Brain pericyte (primary cell): ENCODE measurements around the gene EXO5.
"Not testable (repeated sequence)": the region's sequence is repeated elsewhere in the genome, so short reads cannot be mapped to it uniquely, and the experiment has no call there.

Source experiments
- DNase-seq: peaks from one replicate; pipeline ENCODE4 v3.0.0-alpha.2; 2012; ENCODE audit warnings: low read depth, low spot score

EXO5 gene

GRCh38 chr1:40553017-40553416, 44.5 kb downstream of the EXO5 start:
- no peak for DNase-seq

GRCh38 chr1:40554807-40555206, 46.2 kb downstream of the EXO5 start:
- DNase-seq, result not testable (repeated sequence)

DNA sequence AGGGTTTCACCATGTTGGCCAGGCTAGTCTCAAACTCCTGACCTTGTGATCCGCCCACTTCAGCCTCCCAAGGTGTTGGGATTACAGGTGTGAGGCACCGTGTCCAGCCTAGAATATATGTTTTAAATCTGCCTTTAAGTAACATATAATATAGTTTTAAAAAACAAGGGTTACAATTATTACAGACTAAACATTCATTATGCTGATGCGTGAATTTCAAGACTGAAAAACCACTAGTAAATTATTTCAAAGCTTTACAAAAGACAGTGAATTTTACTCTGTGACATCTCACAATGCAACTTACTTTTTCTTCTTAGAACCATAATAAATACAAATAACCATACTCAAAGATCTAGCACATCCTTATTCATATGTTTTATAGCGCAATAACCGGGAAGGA, 47.6 kb downstream of the EXO5 start:
- DNase-seq, result no peak

DNA sequence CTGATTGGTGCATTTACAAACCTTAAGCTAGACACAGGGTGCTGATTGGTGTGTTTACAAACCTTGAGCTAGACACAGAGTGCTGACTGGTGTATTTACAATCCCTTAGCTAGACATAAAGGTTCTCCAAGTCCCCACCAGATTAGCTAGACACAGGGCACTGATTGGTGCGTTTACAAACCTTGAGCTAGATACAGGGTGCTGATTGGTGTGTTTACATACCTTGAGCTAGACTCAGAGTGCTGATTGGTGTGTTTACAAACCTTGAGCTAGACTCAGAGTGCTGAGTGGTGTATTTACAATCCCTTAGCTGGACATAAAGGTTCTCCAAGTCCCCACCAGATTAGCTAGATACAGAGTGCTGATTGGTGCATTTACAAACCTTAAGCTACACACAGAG, 49.7 kb downstream of the EXO5 start:
- DNase-seq, result not testable (repeated sequence)

DNA sequence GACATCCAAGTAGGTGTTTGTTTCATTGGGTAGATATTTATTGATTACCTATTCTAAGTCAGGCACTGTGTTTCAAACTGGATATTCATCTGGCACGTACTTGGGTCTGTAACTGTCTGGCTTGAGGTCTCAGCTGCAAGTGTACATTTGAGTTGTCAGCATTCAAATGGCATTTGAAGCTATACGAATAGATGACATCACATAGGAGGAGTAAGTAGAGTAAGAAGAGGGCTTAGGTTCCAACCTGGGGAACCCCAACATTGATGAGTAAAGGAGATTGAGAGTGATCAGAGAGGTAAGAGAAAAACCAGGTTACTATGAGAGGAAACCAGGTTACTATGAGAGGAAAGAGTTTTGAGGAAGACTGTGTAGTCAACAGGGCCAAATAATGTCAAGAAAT, 53.6 kb downstream of the EXO5 start:
- no peak for DNase-seq

- no peak for DNase-seq
Measured at GRCh38 chr1:40563266-40563665, 54.7 kb downstream of the EXO5 start.

DNA sequence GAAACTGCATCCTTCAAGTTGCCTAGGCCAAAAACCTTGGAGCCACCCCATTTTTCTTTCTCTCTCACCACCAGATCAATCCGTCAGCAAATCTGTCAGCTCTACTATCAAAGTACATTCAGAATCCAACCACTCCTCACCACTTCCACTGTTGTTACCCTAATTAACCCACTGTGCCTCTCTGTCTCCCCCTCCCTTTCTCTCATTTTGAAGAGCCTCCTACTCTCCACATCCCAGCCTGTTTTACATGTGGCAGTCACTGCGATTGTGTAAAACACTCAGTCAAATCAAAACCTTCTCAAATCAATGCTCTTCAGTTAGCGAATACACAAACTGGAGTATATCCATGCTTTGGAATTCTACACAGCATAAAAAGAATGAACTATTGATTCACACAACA, 55.9 kb downstream of the EXO5 start:
- DNase-seq, result no peak

DNA sequence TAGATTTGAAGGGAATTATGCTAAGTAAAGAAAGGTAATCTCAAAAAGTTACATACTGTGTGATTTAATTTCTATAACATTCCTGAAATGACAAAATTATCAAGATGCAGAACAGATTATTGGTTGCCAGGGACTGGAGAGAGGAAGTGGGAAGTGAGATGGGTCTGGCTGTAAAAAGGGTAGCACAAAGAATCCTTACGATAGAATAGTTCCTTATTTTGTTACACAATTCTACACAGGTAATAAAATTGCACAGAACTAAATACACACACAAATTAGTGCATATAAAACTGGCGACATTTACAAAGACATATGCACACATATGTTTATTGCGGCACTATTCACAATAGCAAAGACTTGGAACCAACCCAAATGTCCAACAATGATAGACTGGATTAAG, 56.3 kb downstream of the EXO5 start:
- DNase-seq, result no peak
